ENCODE data around the gene OPTN.
"Not testable (repeated sequence)": the region's sequence is repeated elsewhere in the genome, so short reads cannot be mapped to it uniquely, and the experiment has no call there.

Gene OPTN

DNA sequence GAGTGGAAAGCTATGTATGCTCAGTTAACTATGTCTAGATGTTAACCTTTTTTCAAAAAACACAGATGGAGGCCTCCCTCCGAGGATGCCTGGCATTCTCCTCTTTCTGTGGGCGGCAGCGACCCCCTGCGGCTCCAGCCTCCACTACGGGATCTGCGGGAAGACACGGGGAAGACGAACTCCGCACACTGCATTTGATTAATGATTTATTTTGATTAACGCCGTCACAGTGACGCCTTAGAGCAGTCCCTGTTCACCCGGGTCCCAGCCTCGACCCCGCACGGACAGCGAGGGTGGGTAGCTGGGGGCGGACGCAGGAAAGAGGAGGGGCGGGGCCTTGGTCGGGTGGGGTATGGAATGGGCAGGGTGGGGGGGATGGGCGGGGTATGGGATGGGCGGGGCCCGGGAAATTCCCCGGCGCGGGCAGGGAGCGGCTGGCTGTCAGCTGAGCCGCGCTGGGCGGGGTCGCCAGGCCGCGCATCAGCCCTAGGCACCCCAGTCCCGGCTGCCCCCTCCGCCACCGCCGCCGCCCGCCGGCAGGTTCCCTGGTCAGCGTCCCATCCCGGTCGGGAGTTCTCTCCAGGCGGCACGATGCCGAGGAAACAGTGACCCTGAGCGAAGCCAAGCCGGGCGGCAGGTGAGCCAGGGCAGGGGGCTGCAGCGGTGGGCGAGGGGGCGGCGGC is at the start of gene OPTN:
Gene OPTN (plus strand): TSS at position 498 of the 683 bp plus-strand sequence. CDS start 8,960 bp downstream, outside the sequence.
- DNase-seq: peak; percentile 73

DNA sequence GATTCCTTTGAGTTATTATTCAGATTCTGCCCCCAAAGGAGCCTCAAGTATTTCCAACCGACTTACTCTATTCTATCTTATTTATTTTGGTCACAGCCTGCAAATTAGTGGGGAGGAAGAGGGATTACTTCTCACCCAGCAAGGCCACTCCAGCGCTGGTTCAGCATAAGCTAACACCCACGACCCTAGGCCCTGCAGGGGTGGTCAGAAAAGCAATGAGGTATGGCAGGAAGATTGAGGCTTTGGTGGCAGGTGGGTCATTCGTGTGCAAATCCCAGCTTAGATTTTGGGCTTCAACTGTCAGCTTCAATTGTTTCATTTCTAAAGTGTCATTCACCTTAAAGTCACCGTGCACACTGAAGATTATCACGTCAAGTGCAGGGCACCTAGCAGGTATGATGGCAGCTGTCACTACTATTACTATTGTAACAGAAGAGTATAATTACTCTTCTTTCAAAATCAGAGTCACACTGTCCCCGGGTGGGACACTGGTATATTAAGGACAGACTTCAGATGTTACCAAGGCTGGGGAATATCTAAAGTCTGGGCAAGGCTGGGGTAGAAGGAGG is 48.8 kb upstream of the OPTN start:
- no peak for DNase-seq

- not testable (repeated sequence) for DNase-seq
Measured at GRCh38 chr10:13053208-13053607, 46.8 kb upstream of the OPTN start.

- no peak for DNase-seq
Measured at GRCh38 chr10:13053794-13054462, 46.0 kb upstream of the OPTN start.

DNA sequence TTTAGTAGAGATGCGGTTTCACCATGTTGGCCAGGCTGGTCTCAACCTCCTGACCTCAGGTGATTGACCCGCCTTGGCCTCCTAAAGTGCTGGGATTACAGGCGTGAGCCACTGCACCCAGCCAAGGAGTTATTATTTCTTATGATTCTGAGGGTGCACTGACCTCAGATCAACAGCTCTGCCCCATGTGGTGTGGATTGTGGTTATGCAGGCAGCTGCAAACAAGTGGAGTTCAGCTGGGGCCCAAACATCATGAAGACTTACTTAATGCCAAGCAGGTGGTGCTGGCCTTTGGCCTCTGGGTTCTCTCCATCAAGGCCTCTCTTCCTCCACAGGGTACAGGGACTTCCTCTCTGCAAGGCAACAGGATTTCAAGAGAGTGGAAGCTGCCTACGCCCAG is 45.1 kb upstream of the OPTN start:
- DNase-seq: no peak

DNA sequence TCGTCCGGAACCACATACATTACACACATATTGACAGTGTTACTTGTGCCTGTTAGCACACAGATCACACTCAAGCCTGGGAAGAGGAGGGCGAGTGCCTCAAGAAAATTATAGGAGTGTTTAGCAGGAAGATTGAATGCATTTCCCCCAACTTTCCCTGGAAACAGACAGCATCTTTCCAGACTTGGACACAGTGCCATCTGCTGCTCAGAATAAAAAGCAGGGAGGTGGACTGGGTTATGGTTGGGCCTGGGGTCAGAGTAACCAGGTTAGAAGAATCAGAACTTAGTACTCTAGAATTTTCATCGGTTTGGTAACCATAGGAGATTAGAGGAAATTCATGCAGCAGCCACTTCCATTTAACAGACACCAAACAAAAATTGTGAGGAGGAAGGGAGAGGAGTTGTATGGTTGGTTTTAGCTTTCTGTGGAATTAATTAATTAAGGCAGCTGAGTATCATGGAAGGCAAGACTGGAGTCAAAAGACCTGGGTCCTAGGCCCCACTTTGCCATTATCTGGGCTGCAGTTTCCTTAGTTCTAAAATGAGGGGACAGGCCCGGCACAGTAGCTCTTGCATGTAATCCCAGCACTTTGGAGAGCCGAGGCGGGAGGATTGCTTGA is 43.4 kb upstream of the OPTN start:
- no peak for DNase-seq

- DNase-seq: no peak
Measured at GRCh38 chr10:13062803-13063202, 37.2 kb upstream of the OPTN start.

GRCh38 chr10:13066527-13066926 is 33.4 kb upstream of the OPTN start:
- no peak for DNase-seq

DNA sequence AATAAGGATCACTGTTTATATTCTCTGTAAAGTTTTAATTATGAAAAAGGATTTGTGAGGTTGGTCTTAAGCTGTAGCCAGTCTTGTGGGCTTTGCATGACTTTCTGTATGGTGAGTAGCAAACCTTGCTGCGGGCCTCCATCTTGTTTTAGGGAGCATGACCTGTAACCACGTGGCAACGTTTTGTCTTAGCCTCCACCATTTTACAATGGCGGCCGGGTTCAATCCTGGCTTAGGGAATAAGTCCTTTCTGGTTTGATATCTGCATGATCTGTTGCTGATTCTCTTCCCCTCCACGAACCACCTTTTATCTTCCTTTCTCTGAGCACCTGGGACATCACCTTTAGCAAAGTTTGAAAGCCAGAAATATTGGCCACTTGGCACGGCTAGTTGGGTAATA is 32.5 kb upstream of the OPTN start:
- DNase-seq: no peak

- DNase-seq: no peak
Measured at GRCh38 chr10:13068071-13068470, 31.9 kb upstream of the OPTN start.

- no peak for DNase-seq
Measured at GRCh38 chr10:13068484-13068883, 31.5 kb upstream of the OPTN start.

- no peak for DNase-seq
Measured at GRCh38 chr10:13072339-13072738, 27.6 kb upstream of the OPTN start.

DNA sequence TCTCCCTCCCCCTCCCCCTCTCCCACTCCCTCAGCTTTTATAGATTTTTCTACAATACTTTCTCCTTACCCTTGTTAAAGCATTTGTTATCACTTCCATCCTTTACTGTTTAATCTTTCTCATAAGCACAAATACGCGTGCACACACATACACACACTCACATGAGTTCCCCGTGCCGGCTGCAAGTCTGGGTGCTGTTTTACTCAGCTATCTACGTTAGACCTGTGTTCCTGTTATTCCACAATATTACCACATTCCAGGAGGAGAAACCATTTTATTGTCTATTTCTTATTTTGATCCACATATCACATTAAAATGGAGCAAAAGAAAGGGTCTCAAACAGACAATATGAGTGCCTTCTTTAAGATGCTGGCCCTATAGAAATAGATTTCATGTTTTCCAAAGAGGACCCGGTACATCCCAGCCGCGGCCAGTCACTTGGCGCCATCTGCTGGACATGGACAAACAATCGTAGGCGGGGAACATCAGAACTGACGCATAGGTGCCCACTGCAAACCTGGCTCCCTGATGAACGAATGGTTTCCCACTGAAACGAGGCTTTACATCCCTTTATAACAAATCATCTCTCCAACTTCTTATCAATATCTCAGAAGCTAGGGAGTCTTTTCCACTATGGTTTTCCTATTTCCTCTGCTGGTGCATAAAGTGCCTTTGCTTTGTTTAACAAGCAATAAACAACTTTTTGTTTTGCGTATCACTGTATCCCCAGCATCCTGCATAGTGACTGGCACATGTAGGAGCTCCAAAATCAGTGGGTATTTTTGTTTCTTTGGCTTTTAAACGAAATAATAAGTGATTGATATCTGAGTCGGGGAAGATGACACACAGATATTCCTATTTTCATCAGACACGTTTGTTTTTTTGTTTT is 25.2 kb upstream of the OPTN start:
- DNase-seq: peak; percentile 45

- DNase-seq: no peak
Measured at GRCh38 chr10:13078912-13079775, 20.8 kb upstream of the OPTN start.

DNA sequence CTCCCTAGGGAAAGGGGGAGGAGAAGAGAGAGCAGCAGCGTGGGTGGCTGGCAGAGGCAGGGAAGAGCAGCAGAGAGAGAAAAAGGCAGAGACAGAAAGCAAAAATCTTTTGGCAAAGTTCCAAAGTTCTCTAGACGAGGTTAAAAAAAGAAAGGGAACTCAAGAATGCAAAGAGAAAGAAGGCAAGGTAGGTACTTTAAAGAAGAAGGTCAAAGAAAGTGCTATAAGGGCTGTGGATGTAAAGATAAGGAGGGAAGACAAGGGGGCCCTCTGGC is 20.2 kb upstream of the OPTN start:
- DNase-seq: no peak

DNA sequence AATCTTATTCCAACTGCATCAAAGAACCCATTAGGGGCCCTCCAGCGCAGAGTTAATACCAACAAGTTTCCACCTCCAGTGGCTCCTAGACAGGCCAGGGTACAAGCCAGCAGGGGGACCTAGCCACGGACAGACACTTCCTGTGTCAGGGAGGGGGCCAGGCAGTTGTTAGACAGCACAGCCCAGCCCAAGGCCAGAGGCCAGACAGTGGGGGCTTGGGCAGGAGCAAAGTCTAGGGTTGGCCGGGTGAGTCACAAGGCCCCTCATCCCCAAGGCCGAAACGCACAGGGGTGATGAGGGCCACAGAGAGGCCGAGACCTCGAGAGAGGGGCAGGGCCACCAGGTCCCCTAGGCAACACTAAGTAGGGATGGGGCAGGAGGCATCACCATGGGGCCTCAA is 19.3 kb upstream of the OPTN start:
- no peak for DNase-seq

GRCh38 chr10:13083700-13084099 is 16.3 kb upstream of the OPTN start:
- DNase-seq: not testable (repeated sequence)

GRCh38 chr10:13086056-13086455 is 13.9 kb upstream of the OPTN start:
- DNase-seq: no peak

DNA sequence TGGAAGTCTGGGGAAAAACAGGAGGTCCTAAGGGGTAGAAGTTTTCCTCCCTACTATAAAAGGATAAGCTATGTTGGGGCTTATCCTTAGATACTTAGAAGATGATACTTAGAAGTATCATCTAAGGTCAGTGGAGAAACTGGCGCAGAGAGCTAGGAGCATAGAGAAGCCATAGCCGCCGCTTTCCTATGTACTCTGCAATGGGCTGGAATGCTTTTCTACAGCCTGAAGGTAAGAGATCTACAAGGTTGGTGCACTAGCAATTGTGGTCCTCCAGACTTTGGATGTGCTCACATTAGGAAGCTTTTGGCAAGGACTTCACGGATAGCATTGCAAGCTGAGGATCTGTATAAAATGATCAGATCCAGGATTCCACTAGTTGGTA is 12.4 kb upstream of the OPTN start:
- no peak for DNase-seq

DNA sequence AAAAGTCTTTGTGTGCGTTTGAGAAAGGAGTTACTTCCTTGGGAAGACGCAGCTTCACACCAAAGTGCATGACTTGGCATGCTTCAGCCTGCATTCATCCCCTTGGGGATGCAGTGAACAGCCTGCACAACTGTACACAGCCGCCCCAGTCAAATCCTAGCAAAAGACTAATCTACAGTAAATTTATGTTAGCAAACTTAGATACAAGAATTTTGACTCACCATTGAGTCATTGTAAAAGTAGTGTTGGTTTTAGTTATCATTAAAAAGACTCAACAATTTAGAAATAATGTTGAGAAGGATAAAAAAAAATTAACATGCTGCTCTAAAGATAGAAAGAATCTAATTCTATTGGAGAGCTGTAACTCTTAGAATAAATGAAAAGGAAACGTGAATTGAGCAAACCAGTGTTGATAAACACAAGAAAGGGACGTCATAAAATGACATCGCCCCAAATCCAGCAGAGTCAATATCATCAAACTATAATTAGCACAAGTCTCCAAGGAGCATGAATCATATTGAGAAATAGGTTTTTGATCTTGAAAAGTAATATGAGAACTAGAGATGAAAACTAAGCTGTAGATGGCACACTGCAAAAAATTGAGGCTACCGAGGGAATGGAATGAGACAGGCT is 11.9 kb upstream of the OPTN start:
- DNase-seq: no peak

DNA sequence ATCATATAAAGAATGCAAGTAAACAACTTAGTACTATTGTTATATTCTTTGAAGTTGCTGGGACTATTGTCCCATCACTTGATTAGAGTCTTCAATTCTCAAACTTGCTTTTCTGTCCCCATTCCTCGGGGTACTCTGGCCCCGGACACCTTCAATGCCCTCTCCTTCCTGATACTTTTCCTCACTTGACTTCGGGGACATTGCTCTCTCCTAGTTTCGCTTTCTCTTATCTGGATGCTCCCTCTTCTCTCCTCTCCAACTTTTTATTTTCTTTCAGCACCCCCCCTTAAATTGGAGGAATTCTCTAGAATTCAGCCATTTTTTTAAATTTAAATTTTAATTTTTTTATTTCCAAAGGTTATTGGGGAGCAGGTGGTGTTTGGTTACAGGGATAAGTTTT is 10.6 kb upstream of the OPTN start:
- DNase-seq: no peak

- no peak for DNase-seq
Measured at GRCh38 chr10:13090289-13090688, 9.7 kb upstream of the OPTN start.
